GM10266 (cell line): ENCODE measurements around the gene TBL1X.

Experiments used
- DNase-seq: peaks from one replicate; pipeline ENCODE4 v3.0.0; 2012; ENCODE audit errors: extremely low spot score
- TF ChIP-seq, protein P1 (sequence below): IDR thresholded peaks from 2 replicates; pipeline ENCODE4 v1.5.1; 2012; ENCODE audit warnings: mild to moderate bottlenecking, low read depth; ENCODE audit not compliant: control insufficient read depth, insufficient read depth; ENCODE audit errors: missing control alignments

The TBL1X gene

DNA sequence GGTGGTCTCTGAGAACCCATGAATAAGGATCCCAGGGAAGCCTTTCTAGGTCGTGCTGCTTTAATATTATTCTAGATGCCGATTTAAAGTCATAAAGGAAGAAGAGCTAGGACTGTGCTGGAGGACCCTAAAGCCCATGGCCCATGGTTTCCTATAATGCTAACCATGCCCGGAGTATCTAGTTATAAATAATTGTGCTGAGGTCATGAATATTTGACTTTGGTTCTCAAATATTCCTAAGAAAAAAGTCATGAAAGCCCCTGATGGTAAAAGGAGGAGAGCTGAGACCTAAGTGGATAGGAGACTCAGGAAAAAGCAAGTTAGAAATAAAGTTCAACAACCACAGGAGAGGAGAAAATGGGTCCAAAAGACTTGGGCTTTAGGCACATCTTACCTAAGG lies 132.0 kb downstream of the TBL1X start:
- DNase-seq, result no peak
- TF ChIP-seq, protein P1, sequence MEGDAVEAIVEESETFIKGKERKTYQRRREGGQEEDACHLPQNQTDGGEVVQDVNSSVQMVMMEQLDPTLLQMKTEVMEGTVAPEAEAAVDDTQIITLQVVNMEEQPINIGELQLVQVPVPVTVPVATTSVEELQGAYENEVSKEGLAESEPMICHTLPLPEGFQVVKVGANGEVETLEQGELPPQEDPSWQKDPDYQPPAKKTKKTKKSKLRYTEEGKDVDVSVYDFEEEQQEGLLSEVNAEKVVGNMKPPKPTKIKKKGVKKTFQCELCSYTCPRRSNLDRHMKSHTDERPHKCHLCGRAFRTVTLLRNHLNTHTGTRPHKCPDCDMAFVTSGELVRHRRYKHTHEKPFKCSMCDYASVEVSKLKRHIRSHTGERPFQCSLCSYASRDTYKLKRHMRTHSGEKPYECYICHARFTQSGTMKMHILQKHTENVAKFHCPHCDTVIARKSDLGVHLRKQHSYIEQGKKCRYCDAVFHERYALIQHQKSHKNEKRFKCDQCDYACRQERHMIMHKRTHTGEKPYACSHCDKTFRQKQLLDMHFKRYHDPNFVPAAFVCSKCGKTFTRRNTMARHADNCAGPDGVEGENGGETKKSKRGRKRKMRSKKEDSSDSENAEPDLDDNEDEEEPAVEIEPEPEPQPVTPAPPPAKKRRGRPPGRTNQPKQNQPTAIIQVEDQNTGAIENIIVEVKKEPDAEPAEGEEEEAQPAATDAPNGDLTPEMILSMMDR, result no peak

DNA sequence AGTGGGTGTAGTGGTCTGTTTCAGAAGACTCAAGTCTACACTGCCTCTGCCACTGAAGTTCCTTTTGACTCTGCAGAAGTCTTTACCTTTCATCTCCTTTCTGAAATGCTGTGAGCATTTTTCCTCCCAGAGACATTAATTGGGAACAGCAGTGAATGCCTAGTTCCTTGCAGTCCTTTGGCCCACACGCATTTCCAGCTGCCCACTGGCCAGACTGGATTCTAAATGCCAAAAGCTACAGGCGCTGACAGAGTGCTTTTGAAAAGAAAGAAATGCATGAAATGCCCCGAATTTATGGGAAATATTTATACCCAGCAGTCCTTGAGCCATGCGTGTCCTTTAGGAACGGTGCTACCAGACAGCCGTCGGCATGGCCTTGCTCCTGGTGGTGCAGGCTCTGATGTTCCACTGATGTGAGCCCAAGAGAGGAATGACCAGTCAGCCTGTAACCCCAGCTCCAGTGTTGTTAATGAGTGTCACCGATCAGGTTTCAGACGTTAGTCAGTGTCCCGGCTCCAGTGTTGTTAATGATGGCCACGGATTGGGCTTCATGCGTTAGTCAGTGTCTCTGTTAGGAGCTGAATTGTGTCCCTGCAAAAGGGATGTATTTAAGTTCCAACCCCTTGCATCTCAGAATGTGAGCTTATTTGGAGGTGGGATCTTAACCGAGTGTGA lies 132.6 kb downstream of the TBL1X start:
- DNase-seq, result no peak
- TF ChIP-seq, protein P1, result no peak

DNA sequence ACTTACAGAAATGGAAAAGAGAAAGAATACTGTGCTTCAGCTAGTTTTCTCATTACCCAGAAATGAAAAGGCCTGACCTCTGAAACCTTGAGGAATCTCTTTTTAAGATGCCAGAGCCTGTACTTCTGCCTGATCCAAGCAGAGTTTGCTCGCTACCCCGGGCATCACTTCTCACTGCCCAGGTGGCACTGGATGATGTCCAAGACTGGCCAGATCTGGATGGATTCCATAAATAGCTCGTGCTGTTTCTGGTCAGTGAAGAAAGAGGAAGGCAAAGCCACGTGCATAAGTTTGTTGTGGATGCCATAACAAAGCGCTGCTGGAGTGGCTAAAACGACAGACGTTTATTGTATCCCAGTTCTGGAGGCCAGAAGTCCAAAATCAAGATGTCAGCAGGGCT lies 133.5 kb downstream of the TBL1X start:
- no peak for DNase-seq
- TF ChIP-seq, protein P1, result no peak

DNA sequence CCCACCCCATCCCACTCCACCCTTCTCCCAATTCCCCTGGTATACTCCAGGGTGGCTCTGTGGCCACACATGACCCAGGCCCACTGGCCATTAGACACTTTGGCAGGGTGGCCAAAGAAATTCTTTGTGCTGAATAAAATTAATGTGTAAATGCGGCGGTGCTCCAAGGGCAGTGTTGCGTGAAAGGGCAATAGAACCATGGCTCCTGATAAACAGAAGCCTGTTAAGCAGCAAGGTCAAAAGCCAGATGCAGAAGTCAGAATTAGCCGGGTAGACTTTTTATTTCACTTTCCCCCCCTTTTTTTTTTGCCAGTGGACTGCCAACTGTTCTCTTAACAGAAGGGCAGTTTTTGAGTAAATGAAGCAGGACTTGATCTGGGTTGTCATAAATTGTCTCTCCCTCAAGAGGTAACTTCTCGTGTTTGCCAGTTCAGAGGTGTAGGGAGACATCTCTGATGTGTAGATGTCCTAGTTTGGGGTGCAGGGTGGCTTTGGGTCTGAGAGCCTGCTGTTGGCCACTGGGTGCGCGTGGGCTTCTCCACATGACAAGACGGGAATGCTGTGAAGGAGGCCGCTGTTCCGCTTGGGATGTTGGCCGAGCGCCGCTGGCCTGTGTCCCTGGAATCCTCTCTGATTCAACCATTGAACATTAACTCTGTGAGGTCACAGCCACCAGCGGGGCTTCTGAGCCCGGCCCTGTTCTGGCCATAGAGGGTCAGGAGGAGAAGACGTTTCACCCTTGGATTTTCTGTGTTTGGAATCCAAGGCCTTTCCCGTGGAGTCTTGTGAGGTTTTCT lies 139.5 kb downstream of the TBL1X start:
- TF ChIP-seq, protein P1, result no peak
- DNase-seq, result no peak

DNA sequence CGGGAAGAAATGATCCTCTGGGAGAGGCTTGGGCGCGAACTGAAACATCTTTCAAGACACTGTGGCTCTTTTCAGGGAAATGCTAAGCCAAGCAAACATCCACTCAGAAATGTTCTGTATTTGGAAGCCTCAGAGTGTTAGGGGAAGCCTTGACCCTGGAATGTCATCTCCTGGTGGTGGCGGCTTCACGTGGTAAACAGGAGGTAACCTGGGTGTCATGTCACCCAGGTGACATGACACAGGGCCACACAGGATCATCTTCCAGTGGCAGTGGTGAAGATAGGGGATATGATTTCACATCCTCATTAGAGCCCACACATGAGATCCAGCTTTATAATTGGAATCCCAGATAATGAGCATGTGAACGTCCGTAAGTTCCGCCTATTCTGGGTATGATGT lies 140.0 kb downstream of the TBL1X start:
- TF ChIP-seq, protein P1, result no peak

DNA sequence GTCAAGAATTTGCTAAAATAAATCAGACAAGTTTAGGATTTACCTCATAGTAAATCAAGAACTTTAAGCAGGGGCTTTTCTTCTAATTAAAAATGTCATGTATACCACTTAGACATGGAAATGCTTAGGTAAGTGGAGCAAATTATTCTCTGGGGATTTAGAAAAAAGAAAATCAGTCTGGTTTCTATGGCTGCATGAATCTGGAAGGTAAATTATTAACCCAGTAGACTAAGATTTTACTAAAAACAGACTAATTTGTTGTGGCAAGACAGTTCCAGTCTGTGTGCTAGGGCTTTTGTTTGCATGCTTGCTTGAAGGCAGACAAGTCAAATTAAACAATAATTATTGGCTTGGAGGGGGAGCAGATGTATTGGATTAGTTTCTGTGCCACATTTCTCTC lies 140.6 kb downstream of the TBL1X start:
- DNase-seq, result no peak

More for the DNA sequence above, 140.0 kb downstream of the TBL1X start:
- DNase-seq, result no peak

More for the DNA sequence above, 140.6 kb downstream of the TBL1X start:
- TF ChIP-seq, protein P1, result no peak
